Neural cell (in vitro differentiated cells): ENCODE data around the gene ZNF804A.

Experiments used
- CTCF ChIP-seq: fragments of 450-650 bp; IDR thresholded peaks from 2 replicates; pipeline ENCODE4 v1.5.1; 2014; ENCODE audit warnings: antibody characterized with exemption, mild to moderate bottlenecking, moderate library complexity; ENCODE audit not compliant: poor library complexity, severe bottlenecking
- EP300 ChIP-seq: fragments of 450-650 bp; conservative IDR thresholded peaks from 2 replicates; pipeline ENCODE4 v1.6.1; 2014; ENCODE audit warnings: antibody characterized with exemption, mild to moderate bottlenecking, moderate library complexity; ENCODE audit not compliant: poor library complexity, severe bottlenecking
- SMC3 ChIP-seq: fragments of 450-650 bp; conservative IDR thresholded peaks from 2 replicates; pipeline ENCODE4 v1.6.1; 2014; ENCODE audit warnings: antibody characterized with exemption, mild to moderate bottlenecking, moderate library complexity; ENCODE audit not compliant: poor library complexity

GRCh38 chr2:184835398-184835715 lies 237.0 kb downstream of the ZNF804A start:
- no peak for TF ChIP-seq CTCF
- no peak for TF ChIP-seq SMC3
- TF ChIP-seq EP300, result no peak
